ENCODE results near the gene SYNE1.

SYNE1 gene

DNA sequence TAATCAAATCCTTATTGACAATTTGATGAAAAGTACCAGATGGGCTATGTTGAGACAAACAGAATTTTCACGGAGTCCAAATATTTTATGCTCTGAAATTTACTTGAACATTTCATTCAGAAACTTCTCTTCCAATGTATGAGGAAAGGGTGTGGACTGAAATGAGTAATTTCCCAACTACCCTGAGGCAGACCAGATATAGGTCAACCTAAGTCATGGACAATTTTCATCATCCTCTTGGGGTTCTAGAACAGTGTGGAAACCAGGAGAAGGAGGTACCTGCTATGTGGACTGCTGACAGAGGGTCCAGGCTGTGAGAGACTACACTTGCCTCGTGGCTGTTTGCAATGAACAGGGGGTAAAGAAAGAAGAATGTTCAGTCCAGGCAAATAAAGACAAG lies 506.7 kb downstream of the SYNE1 start:
- Histone ChIP-seq H3K9ac (ENCODE audit: low read length) (no peak overlapping the region), H3K27ac (ENCODE audit: low read depth, low read length) (no peak overlapping the region), H3K4me3 (ENCODE audit: low read depth, low read length) (no peak overlapping the region), H3K36me3 (ENCODE audit: control insufficient read depth, insufficient read depth, low read length) (no peaks in the 10 kb centered on the region), H3K27me3 (ENCODE audit: control insufficient read depth, insufficient read depth, low read length) (no peaks in the 10 kb centered on the region), H3K4me1 (ENCODE audit: control insufficient read depth, insufficient read depth, low read length) (no peaks in the 10 kb centered on the region), H3K9me3 (ENCODE audit: control insufficient read depth, insufficient read depth, low read depth, low read length) (no peaks in the 10 kb centered on the region)

DNA sequence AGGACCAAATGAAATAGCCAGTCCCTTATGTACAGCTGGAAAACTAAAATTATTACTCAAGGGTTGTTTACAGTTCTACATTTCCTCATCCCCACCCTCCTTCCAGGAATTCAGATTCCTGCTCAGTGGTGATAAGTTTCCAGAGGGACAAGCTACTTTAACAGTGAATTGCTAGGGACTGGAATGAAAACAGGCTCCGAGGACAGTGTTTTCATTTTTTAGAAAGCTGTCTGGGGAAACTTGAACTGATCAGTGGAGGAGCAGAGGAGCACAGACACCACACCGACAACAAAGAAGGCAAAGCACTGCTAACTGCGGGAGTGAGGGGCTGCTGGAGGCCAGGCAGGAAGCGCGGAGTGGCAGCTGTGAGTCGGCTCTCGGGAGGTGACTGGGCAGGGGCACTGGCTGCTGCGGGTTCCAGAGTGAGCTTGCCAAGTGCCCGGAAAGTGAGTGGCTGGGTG lies 507.4 kb downstream of the SYNE1 start:
- no peaks in the 10 kb centered on the region for H3K27me3 ChIP-seq (ENCODE audit: control insufficient read depth, insufficient read depth, low read length)
- no peaks in the 10 kb centered on the region for H3K9me3 ChIP-seq (ENCODE audit: control insufficient read depth, insufficient read depth, low read depth, low read length)
- no peak overlapping the region for H3K4me3 ChIP-seq (ENCODE audit: low read depth, low read length)
- H3K4me1 ChIP-seq (ENCODE audit: control insufficient read depth, insufficient read depth, low read length): no peaks in the 10 kb centered on the region
- H3K36me3 ChIP-seq (ENCODE audit: control insufficient read depth, insufficient read depth, low read length): no peaks in the 10 kb centered on the region
- H3K27ac ChIP-seq (ENCODE audit: low read depth, low read length): no peak overlapping the region
- no peak overlapping the region for H3K9ac ChIP-seq (ENCODE audit: low read length)

DNA sequence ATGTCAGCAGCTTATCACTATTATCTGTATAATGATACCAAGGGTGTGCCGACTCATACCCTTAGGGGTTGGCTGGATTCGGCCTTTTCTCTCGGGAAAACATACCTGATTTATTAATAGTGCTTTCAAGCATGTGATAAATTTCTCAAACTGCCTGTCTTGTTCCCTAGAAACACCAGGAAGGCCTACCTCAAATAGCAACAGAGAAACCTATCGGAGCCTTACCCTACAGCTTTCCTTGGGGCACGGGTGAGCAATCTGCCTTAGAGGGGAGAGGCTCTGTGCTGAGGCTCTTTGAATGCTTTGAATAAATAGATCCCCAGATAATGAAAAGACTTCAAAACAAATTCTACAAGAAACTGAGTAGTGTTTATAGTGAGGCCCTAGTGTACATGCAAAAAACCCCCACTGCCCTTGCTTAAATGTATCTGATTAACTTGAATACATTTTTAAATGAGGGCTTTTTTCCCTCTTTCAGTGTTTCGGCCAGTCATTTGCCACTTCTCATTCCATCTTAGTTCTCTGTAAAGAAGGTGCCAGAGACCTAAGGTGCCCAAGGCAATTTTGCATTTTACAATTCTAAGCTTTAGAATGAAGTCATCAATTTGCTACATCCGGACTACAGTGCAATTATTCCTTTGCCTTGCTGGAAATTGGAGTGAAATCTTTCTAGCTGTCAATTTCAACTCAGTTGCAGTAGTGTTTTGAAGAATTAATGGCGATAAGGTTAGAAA lies 509.6 kb downstream of the SYNE1 start:
- H3K4me1 ChIP-seq (ENCODE audit: control insufficient read depth, insufficient read depth, low read length): no peaks in the 10 kb centered on the region
- H3K4me3 ChIP-seq (ENCODE audit: low read depth, low read length): no peak overlapping the region
- H3K27ac ChIP-seq (ENCODE audit: low read depth, low read length): no peak overlapping the region
- no peaks in the 10 kb centered on the region for H3K9me3 ChIP-seq (ENCODE audit: control insufficient read depth, insufficient read depth, low read depth, low read length)
- H3K36me3 ChIP-seq (ENCODE audit: control insufficient read depth, insufficient read depth, low read length): no peaks in the 10 kb centered on the region
- H3K9ac ChIP-seq (ENCODE audit: low read length): no peak overlapping the region
- no peaks in the 10 kb centered on the region for H3K27me3 ChIP-seq (ENCODE audit: control insufficient read depth, insufficient read depth, low read length)

DNA sequence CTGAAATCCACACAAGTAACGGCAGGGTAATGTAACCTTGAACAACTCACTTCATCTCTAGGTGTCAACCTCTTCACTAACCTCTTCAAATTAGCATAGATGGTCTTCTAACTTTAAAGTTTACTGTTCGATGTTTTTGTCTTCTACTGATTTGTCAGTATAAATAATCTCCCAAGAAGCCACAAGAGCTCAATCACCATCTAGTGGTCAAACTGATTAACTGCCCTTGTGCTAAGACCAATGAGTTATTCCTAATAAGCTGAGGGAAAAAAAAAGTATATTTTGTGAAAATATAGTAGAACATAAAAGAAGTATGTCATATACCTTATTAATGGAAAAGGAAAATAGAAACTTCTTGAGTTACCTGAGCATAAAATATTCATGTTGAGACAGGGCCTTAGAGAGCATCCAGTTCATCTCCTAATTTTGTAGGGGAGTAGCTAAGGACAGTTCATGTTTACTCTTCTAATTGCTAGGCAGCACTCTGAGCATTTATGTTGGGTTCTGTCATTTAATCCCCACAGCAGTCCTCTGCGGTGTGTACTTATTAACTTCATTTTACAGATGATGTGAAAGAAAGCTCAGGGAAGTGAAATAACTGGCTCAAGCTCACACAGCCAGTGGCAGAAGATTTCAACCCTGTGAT lies 512.6 kb downstream of the SYNE1 start:
- Histone ChIP-seq H3K9ac (ENCODE audit: low read length) (no peak overlapping the region), H3K27me3 (ENCODE audit: control insufficient read depth, insufficient read depth, low read length) (no peaks in the 10 kb centered on the region), H3K9me3 (ENCODE audit: control insufficient read depth, insufficient read depth, low read depth, low read length) (no peaks in the 10 kb centered on the region), H3K36me3 (ENCODE audit: control insufficient read depth, insufficient read depth, low read length) (no peaks in the 10 kb centered on the region), H3K4me1 (ENCODE audit: control insufficient read depth, insufficient read depth, low read length) (no peaks in the 10 kb centered on the region), H3K4me3 (ENCODE audit: low read depth, low read length) (no peak overlapping the region), H3K27ac (ENCODE audit: low read depth, low read length) (no peak overlapping the region)

DNA sequence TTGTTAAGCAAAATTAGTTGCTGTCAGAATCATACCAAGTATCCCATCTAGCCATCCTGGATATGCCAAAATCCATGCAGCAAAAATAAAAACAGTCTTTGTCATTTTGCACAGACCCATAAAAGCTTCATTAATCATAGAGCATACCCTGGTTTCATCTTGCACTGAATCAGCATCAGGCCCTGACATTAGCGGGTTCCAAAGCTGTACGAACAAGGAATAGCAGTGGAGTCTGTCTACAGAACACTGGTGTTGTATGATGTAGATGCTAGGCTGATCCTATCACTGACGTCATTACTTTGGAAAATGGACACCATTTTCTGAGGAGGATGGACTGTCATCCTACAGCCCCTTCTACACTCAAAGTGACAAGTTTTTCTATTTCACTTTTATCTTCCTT lies 514.1 kb downstream of the SYNE1 start:
- no peaks in the 10 kb centered on the region for H3K36me3 ChIP-seq (ENCODE audit: control insufficient read depth, insufficient read depth, low read length)
- H3K9me3 ChIP-seq (ENCODE audit: control insufficient read depth, insufficient read depth, low read depth, low read length): no peaks in the 10 kb centered on the region
- no peak overlapping the region for H3K27ac ChIP-seq (ENCODE audit: low read depth, low read length)
- H3K4me1 ChIP-seq (ENCODE audit: control insufficient read depth, insufficient read depth, low read length): no peaks in the 10 kb centered on the region
- H3K27me3 ChIP-seq (ENCODE audit: control insufficient read depth, insufficient read depth, low read length): no peaks in the 10 kb centered on the region
- no peak overlapping the region for H3K4me3 ChIP-seq (ENCODE audit: low read depth, low read length)
- H3K9ac ChIP-seq (ENCODE audit: low read length): no peak overlapping the region

DNA sequence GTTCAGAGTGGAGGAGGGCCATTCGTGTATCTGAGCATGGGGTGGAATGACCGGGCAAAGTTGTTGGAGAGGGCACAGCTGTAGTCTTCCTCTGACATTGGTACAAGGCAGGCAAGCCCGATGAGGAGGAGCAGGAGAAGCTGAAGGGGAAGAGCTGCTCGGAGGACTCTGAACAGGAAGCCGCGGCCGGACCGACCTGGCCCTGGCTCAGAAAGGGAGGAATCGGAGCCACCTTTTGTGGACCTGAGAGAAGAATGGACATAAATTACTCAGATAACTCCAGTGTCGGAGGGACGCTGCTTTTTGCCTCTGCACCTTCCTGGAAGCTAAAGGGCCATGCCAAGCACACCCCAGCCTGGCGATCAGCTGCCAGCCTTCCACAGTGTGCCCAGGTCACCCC lies 514.7 kb downstream of the SYNE1 start:
- Histone ChIP-seq H3K4me3 (ENCODE audit: low read depth, low read length) (no peak overlapping the region), H3K36me3 (ENCODE audit: control insufficient read depth, insufficient read depth, low read length) (no peaks in the 10 kb centered on the region), H3K27ac (ENCODE audit: low read depth, low read length) (no peak overlapping the region), H3K27me3 (ENCODE audit: control insufficient read depth, insufficient read depth, low read length) (no peaks in the 10 kb centered on the region), H3K4me1 (ENCODE audit: control insufficient read depth, insufficient read depth, low read length) (no peaks in the 10 kb centered on the region), H3K9ac (ENCODE audit: low read length) (no peak overlapping the region), H3K9me3 (ENCODE audit: control insufficient read depth, insufficient read depth, low read depth, low read length) (no peaks in the 10 kb centered on the region)

DNA sequence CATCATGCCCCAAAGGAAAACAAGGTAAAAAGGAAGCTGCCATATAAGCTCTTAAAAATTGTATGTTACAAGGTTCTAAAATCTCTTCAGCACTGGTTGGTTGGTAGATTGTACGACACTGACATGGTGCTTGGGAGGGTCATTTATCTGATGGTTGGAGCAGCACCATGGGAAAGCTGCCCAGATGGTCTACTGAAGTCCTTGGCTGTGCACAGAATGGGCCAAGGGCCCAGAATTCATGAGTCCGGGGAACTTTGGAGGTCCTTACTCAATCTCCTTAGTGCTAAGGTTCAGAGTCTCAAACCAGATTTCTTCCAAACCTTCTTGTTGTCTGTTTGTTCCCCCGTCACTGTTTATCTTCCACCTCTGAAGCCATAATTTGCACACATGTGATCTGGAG lies 515.3 kb downstream of the SYNE1 start:
- Histone ChIP-seq H3K27ac (ENCODE audit: low read depth, low read length) (no peak overlapping the region), H3K36me3 (ENCODE audit: control insufficient read depth, insufficient read depth, low read length) (no peaks in the 10 kb centered on the region), H3K4me1 (ENCODE audit: control insufficient read depth, insufficient read depth, low read length) (no peaks in the 10 kb centered on the region), H3K27me3 (ENCODE audit: control insufficient read depth, insufficient read depth, low read length) (no peaks in the 10 kb centered on the region), H3K4me3 (ENCODE audit: low read depth, low read length) (no peak overlapping the region), H3K9me3 (ENCODE audit: control insufficient read depth, insufficient read depth, low read depth, low read length) (no peaks in the 10 kb centered on the region), H3K9ac (ENCODE audit: low read length) (no peak overlapping the region)

DNA sequence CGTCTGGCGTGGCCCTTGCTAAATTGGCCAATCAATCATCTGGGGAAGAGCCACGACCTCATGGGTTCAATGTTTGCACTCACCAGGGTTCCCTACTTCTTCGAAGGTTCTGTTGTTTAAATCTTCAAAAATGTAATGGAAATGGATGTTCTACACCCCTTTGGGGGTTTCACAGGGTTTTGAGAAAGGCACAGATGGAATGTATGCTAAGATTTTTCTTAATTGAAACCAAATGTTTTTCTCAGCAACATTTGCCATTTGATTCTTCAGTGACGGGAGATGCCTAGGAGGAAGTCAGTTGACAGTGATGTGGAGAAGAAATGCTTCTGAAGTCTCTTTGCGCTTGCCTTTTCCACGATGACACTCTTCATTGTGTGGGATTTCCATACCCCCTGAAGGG lies 517.3 kb downstream of the SYNE1 start:
- Histone ChIP-seq H3K27me3 (ENCODE audit: control insufficient read depth, insufficient read depth, low read length) (no peaks in the 10 kb centered on the region), H3K4me1 (ENCODE audit: control insufficient read depth, insufficient read depth, low read length) (no peaks in the 10 kb centered on the region), H3K9ac (ENCODE audit: low read length) (no peak overlapping the region), H3K36me3 (ENCODE audit: control insufficient read depth, insufficient read depth, low read length) (no peaks in the 10 kb centered on the region), H3K4me3 (ENCODE audit: low read depth, low read length) (no peak overlapping the region), H3K27ac (ENCODE audit: low read depth, low read length) (no peak overlapping the region), H3K9me3 (ENCODE audit: control insufficient read depth, insufficient read depth, low read depth, low read length) (no peaks in the 10 kb centered on the region)

DNA sequence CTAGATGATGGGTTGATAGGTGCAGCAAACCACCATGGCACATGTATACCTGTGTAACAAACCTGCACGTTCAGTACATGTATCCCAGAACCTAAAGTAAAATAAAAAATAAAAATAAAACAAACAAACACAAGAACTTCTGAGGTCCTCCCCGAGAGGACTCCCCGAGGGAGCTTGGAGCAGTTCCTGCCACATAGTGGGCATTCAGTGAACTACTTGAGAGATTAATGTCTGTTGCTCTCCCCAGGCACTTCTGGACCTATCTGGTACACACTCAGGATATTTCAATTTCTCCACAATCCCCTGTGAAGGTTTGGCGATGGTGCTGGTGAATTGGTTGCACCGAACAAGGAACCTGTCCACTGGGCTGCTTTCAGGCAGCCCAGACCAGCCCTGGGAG lies 518.5 kb downstream of the SYNE1 start:
- no peak overlapping the region for H3K27ac ChIP-seq (ENCODE audit: low read depth, low read length)
- no peaks in the 10 kb centered on the region for H3K36me3 ChIP-seq (ENCODE audit: control insufficient read depth, insufficient read depth, low read length)
- no peaks in the 10 kb centered on the region for H3K4me1 ChIP-seq (ENCODE audit: control insufficient read depth, insufficient read depth, low read length)
- no peak overlapping the region for H3K4me3 ChIP-seq (ENCODE audit: low read depth, low read length)
- H3K9me3 ChIP-seq (ENCODE audit: control insufficient read depth, insufficient read depth, low read depth, low read length): no peaks in the 10 kb centered on the region
- H3K27me3 ChIP-seq (ENCODE audit: control insufficient read depth, insufficient read depth, low read length): no peaks in the 10 kb centered on the region
- H3K9ac ChIP-seq (ENCODE audit: low read length): no peak overlapping the region

DNA sequence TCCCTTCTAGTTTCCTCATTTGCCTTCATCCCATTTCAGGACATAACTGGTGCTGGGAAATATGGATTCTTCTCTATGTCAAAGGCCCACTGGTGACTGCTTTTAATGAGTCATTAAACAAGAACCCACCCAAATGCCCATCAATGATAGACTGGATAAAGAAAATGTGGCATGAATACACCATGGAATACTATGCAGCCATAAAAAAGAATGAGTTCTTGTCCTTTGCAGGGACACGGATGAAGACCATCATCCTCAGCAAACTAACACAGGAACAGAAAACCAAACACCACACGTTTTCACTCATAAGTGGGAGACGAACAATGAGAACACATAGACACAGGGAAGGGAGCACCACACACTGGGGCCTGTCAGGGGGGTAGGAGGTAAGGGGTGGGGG lies 518.9 kb downstream of the SYNE1 start:
- Histone ChIP-seq H3K9me3 (ENCODE audit: control insufficient read depth, insufficient read depth, low read depth, low read length) (no peaks in the 10 kb centered on the region), H3K27me3 (ENCODE audit: control insufficient read depth, insufficient read depth, low read length) (no peaks in the 10 kb centered on the region), H3K9ac (ENCODE audit: low read length) (no peak overlapping the region), H3K4me3 (ENCODE audit: low read depth, low read length) (no peak overlapping the region), H3K36me3 (ENCODE audit: control insufficient read depth, insufficient read depth, low read length) (no peaks in the 10 kb centered on the region), H3K27ac (ENCODE audit: low read depth, low read length) (no peak overlapping the region), H3K4me1 (ENCODE audit: control insufficient read depth, insufficient read depth, low read length) (no peaks in the 10 kb centered on the region)

DNA sequence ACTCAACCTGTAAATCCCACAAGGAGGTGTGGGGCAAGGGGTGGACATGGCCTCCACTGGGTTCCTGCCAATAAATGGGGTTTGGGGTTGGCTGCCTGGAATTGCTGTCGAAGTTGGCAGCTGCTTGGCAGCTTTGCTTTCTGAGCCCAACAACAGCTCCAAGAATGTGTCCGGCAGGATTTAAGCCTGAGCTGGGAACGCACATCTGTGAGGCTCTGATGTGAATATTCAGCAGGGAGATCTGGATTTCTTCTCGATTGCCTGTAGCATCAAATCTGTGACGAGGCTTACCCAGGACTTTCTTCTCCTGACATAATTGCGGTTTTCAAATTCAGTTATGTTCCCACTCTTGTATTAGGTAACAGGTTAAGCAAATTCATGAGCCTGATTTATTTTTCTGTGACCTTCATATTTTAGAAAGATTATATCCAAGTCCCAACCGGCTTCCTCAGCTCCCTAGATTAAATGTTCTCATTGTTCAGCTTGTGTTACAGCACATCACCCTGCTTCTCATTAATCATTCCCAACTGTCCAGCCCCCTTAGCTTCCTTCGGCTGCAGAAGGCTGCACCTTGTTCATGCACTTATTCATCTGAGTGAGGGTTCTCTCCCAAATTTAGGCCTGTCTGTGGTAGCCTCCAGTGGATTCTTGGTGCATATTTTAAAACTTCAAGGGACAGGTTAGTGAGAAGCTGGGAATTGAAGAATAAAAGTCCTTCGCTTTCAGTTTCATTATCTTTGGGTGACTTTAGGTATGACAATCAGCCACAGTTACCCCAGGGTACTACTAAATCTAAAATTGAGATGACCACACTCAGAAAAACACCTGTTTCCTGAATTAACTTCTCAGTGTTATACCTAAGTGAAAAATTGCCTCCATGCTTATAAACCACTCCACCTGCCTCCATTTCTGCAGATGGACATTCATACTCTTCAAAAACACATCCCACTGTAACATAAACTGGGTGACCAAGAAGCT lies 519.7 kb downstream of the SYNE1 start:
- Histone ChIP-seq H3K9ac (ENCODE audit: low read length) (no peak overlapping the region), H3K9me3 (ENCODE audit: control insufficient read depth, insufficient read depth, low read depth, low read length) (no peaks in the 10 kb centered on the region), H3K4me3 (ENCODE audit: low read depth, low read length) (no peak overlapping the region), H3K4me1 (ENCODE audit: control insufficient read depth, insufficient read depth, low read length) (no peaks in the 10 kb centered on the region), H3K27ac (ENCODE audit: low read depth, low read length) (no peak overlapping the region), H3K27me3 (ENCODE audit: control insufficient read depth, insufficient read depth, low read length) (no peaks in the 10 kb centered on the region), H3K36me3 (ENCODE audit: control insufficient read depth, insufficient read depth, low read length) (no peaks in the 10 kb centered on the region)

All from HUES6 (cell line).